Muscle of leg (tissue), 11 donors: ENCODE results near the gene RIN3. TPM values are rescaled to one million over a fixed set of nuclear protein-coding genes. Genes with fewer than 3 reads are reported as not detected.

Experiments used
- DNase-seq: peaks from one replicate; pipeline ENCODE4 v3.0.0; 2013
- H3K27ac ChIP-seq: one replicate; pipeline ENCODE4 v1.5.1; 2013; ENCODE audit warnings: mild to moderate bottlenecking, low read length, control low read depth
- H3K27me3 ChIP-seq: one replicate; pipeline ENCODE4 v1.6.1; 2013; ENCODE audit warnings: low read length; ENCODE audit not compliant: control insufficient read depth, insufficient read depth
- H3K36me3 ChIP-seq: one replicate; pipeline ENCODE4 v1.6.1; 2013; ENCODE audit warnings: low read length; ENCODE audit not compliant: control insufficient read depth, insufficient read depth
- H3K4me1 ChIP-seq: one replicate; pipeline ENCODE4 v1.6.1; 2013; ENCODE audit warnings: low read length; ENCODE audit not compliant: control insufficient read depth, insufficient read depth
- H3K4me3 ChIP-seq: one replicate; pipeline ENCODE4 v1.5.1; 2013; ENCODE audit warnings: low read length, control low read depth
- H3K9me3 ChIP-seq: replicated peaks from 2 replicates; pipeline ENCODE4 v1.6.1; 2013; ENCODE audit warnings: low read depth, low read length; ENCODE audit not compliant: control insufficient read depth
- WGBS: methylation state at CpG from one replicate; pipeline ENCODE4 v1.1.5; 2013; ENCODE audit warnings: missing lambda C conversion rate; ENCODE audit not compliant: insufficient coverage; 5-methylcytosine and 5-hydroxymethylcytosine counted together
- polyA plus RNA-seq, 8 donors: library from polyadenylated mRNA; unstranded; fragments of 120-200 nt; gene quantifications; one replicate each; pipeline versions ENCODE4 v1.2.1 to v1.2.3, GENCODE V29; 2013; ENCODE audit warnings: inconsistent platforms in 1 of 8, low replicate concordance in 1 of 8; ENCODE audit not compliant: insufficient read length in 8 of 8, insufficient read depth in 1 of 8
- total RNA-seq: library from RNA; stranded (reverse); fragments of 120-200 nt; gene quantifications from one replicate; pipeline ENCODE4 v1.2.4, GENCODE V29; 2013

The RIN3 gene
- total and polyA plus RNA-seq, 9 donors, result 4.3 to 18.2 (median 14.0) TPM

DNA sequence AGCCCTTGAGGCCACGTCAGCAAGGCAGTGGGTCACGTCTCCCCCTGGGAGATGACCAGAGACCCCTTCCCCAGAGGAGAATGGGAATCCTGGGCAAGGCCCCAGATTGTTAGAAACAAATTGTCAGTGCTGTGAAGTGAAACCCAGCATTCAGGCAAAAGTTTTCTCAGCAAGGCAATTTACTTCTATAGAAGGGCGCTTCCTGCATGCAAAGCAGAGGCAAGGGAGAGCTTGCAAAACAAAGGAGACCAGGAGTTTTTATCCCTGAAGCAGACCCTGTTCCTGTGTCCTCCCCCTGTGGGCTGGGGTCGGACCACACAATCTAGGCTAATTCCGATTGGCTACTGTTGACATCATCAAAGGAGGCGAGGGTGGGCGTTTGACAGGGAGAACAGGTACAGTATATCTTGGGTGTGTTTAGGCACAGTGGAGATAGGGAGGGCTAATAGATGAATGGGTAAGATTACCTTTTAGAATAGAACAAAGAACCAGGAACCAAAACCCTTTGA is 114.2 kb downstream of the RIN3 start:
- 95% methylated on average over 2 of the region's 7 CpGs for WGBS
- Histone ChIP-seq H3K4me1 (no peaks in the 10 kb centered on the region), H3K27me3 (no peaks in the 10 kb centered on the region), H3K9me3 (peaks cover 26% of the 10 kb centered on the region), H3K36me3 (peaks cover 14% of the 10 kb centered on the region), H3K4me3 (no peak overlapping the region), H3K27ac (no peak overlapping the region)
- DNase-seq, result no peak

DNA sequence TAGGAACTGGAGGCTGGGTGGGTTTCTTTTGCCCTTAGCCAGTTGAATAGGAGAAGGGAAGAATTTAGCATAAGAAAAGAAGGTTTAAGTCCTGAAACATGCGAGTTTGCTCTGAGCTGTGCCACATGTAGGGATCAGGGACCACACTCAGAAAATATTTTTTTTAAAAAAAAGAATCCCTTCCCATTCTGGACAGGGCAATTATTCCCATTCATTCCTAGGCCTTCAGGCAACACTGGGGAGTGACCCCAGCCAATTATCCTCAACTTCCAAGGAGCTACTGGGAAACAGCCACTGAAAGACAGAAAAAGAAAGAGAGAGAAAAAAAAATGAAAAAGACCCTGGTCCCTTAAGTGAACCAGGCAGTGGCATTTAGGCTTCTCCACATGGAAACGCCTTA is 115.1 kb downstream of the RIN3 start:
- Histone ChIP-seq H3K36me3 (peaks cover 14% of the 10 kb centered on the region), H3K9me3 (peaks cover 23% of the 10 kb centered on the region), H3K27me3 (no peaks in the 10 kb centered on the region), H3K27ac (no peak overlapping the region), H3K4me3 (no peak overlapping the region), H3K4me1 (no peaks in the 10 kb centered on the region)
- no peak for DNase-seq
- 70% methylated on average over 1 of the region's 2 CpGs for WGBS

DNA sequence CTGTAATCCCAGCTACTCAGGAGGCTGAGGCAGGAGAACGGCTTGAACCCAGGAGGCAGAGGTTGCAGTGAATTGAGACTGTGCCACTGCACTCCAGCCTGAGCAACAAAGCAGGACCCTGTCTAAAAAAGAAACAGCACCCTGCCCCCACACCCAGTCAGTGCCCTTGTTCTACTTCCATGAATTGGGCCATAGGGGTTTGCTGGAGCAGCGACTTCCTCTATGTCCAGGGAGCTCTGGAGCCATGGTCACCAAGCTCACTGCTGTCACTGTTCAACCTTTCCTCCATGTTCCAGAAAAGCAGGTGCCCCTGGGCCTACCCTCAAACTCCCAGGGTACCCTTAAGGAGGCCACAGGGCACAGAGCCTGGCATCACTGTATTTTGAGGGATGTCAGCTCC is 116.8 kb downstream of the RIN3 start:
- Histone ChIP-seq H3K27ac (no peak overlapping the region), H3K9me3 (peaks cover 21% of the 10 kb centered on the region), H3K36me3 (peaks cover 12% of the 10 kb centered on the region), H3K4me1 (peaks cover 3% of the 10 kb centered on the region), H3K4me3 (no peak overlapping the region), H3K27me3 (no peaks in the 10 kb centered on the region)
- 71% methylated on average over 1 of the region's 2 CpGs for WGBS
- no peak for DNase-seq

- WGBS, result 69% methylated on average over 2 of the region's 4 CpGs
- H3K9me3 ChIP-seq, result peaks cover 17% of the 10 kb centered on the region
These were observed 117.5 kb downstream of the RIN3 start for GRCh38 chr14:92631098-92631497.

GRCh38 chr14:92632546-92633273 is 119.1 kb downstream of the RIN3 start:
- H3K4me3 ChIP-seq, result no peak overlapping the region
- no peaks in the 10 kb centered on the region for H3K27me3 ChIP-seq
- peaks cover 3% of the 10 kb centered on the region for H3K4me1 ChIP-seq
- H3K36me3 ChIP-seq, result peaks cover 4% of the 10 kb centered on the region
- 82% methylated on average over 13 of the region's 15 CpGs for WGBS
- H3K27ac ChIP-seq, result no peak overlapping the region
- H3K9me3 ChIP-seq, result peaks cover 2% of the 10 kb centered on the region
- DNase-seq, result no peak

More at GRCh38 chr14:92631098-92631497, 117.5 kb downstream of the RIN3 start:
- no peak for DNase-seq
- peaks cover 3% of the 10 kb centered on the region for H3K4me1 ChIP-seq
- no peak overlapping the region for H3K27ac ChIP-seq
- no peak overlapping the region for H3K4me3 ChIP-seq
- peaks cover 12% of the 10 kb centered on the region for H3K36me3 ChIP-seq
- H3K27me3 ChIP-seq, result no peaks in the 10 kb centered on the region

DNA sequence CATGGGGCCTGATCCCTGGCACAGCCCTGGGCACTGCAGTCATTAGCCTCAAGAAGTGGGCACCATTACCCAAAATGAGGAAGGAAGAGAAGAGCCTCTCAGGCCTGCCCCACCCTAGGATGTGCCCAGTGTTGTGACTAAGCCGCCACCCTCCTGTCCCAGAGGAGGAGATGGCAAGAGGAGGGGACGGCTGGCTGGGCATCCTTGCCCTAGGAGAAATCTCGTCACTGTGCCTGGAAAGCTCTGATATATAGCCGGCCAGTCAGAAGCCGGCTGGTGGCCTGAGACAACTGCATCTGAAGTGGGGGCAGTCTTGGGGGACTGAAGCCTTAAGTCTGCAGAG is 119.7 kb downstream of the RIN3 start:
- H3K36me3 ChIP-seq, result no peaks in the 10 kb centered on the region
- H3K4me1 ChIP-seq, result peaks cover 3% of the 10 kb centered on the region
- H3K9me3 ChIP-seq, result no peaks in the 10 kb centered on the region
- no peak overlapping the region for H3K4me3 ChIP-seq
- no peak for DNase-seq
- H3K27ac ChIP-seq, result no peak overlapping the region
- no peaks in the 10 kb centered on the region for H3K27me3 ChIP-seq
- WGBS, result 83% methylated on average over 1 of the region's 5 CpGs

DNA sequence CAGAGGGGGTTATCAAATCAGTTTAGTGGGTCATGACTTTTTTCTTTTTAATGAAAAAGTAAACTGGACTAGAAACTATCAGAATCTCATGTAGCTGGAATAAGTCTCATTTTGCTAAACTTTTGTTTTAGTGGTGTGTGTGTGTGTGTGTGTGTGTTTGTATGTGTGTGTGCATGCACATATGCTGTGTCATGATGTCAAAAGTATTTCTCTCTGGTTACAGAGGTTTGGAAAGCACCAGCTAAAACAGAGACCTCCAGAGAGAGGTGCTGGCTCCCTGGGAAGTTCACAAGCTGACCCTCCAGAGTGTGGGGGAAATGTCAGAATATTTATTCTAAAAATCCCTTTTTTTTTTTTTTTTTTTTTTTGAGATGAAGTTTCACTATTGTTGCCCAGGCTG is 120.1 kb downstream of the RIN3 start:
- Histone ChIP-seq H3K4me1 (peaks cover 3% of the 10 kb centered on the region), H3K4me3 (no peak overlapping the region), H3K9me3 (no peaks in the 10 kb centered on the region), H3K27ac (no peak overlapping the region), H3K27me3 (no peaks in the 10 kb centered on the region), H3K36me3 (no peaks in the 10 kb centered on the region)
- no peak for DNase-seq

DNA sequence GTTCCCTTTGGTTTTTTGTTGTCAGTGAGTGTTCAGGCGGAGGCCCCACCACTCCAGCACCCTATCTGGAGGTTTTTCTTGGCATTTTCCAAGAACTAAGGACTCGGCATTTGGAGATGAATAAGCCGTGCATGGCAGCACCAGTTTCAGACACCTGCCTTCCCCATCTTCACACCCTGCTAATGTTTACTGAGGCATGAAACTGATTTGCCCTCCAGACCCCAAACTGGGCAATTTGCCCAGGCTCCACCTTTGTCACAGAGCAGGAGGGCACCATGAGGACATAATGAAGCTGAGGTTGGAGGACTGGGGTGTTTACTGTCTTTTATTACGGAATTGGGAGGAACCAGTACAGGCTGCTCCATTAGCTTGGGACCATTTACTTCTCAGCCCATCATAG is 121.5 kb downstream of the RIN3 start:
- Histone ChIP-seq H3K27me3 (no peaks in the 10 kb centered on the region), H3K4me1 (peaks cover 3% of the 10 kb centered on the region), H3K36me3 (no peaks in the 10 kb centered on the region), H3K27ac (no peak overlapping the region), H3K9me3 (no peaks in the 10 kb centered on the region), H3K4me3 (no peak overlapping the region)
- no peak for DNase-seq
- WGBS, result 100% methylated on average over 2 of the region's 4 CpGs

GRCh38 chr14:92635896-92636295 is 122.3 kb downstream of the RIN3 start:
- no peak overlapping the region for H3K4me3 ChIP-seq
- no peaks in the 10 kb centered on the region for H3K9me3 ChIP-seq
- no peak overlapping the region for H3K27ac ChIP-seq
- no peaks in the 10 kb centered on the region for H3K36me3 ChIP-seq
- H3K4me1 ChIP-seq, result peaks cover 3% of the 10 kb centered on the region
- no peaks in the 10 kb centered on the region for H3K27me3 ChIP-seq
- no peak for DNase-seq
- WGBS, result 87% methylated on average over 3 of the region's 4 CpGs

DNA sequence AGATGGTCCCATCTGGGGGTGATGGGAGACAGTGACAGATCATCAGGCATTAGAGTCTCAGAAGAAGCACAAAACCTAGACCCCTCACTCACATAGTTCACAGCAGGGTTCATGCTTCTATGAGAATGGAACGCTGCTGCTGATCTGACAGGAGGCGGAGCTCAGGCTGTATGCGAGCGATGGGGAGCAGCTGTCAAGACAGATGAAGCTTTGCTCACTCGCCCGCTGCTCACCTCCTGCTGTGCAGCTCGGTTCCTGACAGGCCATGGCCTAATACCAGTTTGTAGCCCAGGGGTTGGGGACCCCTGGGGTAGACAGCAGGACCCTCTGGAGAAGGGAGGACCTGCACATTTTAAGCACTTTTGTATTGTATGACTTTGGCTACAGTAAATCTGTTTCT is 123.6 kb downstream of the RIN3 start:
- Histone ChIP-seq H3K36me3 (peaks cover 8% of the 10 kb centered on the region), H3K27ac (no peak overlapping the region), H3K4me3 (no peak overlapping the region), H3K9me3 (no peaks in the 10 kb centered on the region), H3K4me1 (peaks cover 3% of the 10 kb centered on the region), H3K27me3 (no peaks in the 10 kb centered on the region)
- 47% methylated on average over 6 of the region's 7 CpGs for WGBS
- DNase-seq, result no peak

GRCh38 chr14:92637864-92638263 is 124.3 kb downstream of the RIN3 start:
- H3K27me3 ChIP-seq, result no peaks in the 10 kb centered on the region
- H3K36me3 ChIP-seq, result peaks cover 11% of the 10 kb centered on the region
- no peak overlapping the region for H3K4me3 ChIP-seq
- no peak for DNase-seq
- H3K4me1 ChIP-seq, result peaks cover 3% of the 10 kb centered on the region
- no peak overlapping the region for H3K27ac ChIP-seq
- no peaks in the 10 kb centered on the region for H3K9me3 ChIP-seq
- 94% methylated on average over 4 of the region's 5 CpGs for WGBS
